B cell (primary cell): ENCODE results near the gene PPIL1.

Experiments
- CTCF ChIP-seq: fragments of 200-600 bp; IDR thresholded peaks from one replicate; pipeline ENCODE4 v1.8.0; 2022; ENCODE audit warnings: antibody characterized with exemption, mild to moderate bottlenecking
- EZH2 ChIP-seq: IDR thresholded peaks from 2 replicates; pipeline ENCODE4 v1.6.1; 2012; ENCODE audit warnings: borderline replicate concordance, low read depth, mild to moderate bottlenecking, moderate library complexity, low read length; ENCODE audit not compliant: insufficient read depth, poor library complexity, severe bottlenecking

- TF ChIP-seq CTCF (no peak), EZH2 (no peak)
Measured at GRCh38 chr6:36845233-36845632, 29.4 kb downstream of the PPIL1 start.
